Osteoblast (primary cell): ENCODE measurements around the gene ADRM1. TPM values are rescaled to one million over a fixed set of nuclear protein-coding genes. Genes with fewer than 3 reads are reported as not detected.

Experiments
- DNase-seq: peaks from one replicate; pipeline ENCODE4 v3.0.0; 2011; ENCODE audit warnings: low spot score, mixed read lengths; ENCODE audit not compliant: insufficient read length; ENCODE audit errors: missing footprints
- H2AFZ ChIP-seq: 2 replicates; pipeline ENCODE4 v1.6.0; 2011; ENCODE audit warnings: mild to moderate bottlenecking, low read length
- H3K27ac ChIP-seq: 2 replicates; pipeline ENCODE4 v1.5.1; 2011; ENCODE audit warnings: mild to moderate bottlenecking, low read depth, low read length, moderate library complexity
- H3K27me3 ChIP-seq: 2 replicates; pipeline ENCODE4 v1.6.0; 2012; ENCODE audit warnings: mild to moderate bottlenecking, control low read depth, inconsistent platforms, low read length, moderate library complexity; ENCODE audit not compliant: insufficient read depth
- H3K36me3 ChIP-seq: 2 replicates; pipeline ENCODE4 v1.5.1; 2011; ENCODE audit warnings: mild to moderate bottlenecking, low read length, control low read depth, moderate library complexity; ENCODE audit not compliant: insufficient read depth
- H3K4me1 ChIP-seq: 2 replicates; pipeline ENCODE4 v1.5.1; 2011; ENCODE audit warnings: mild to moderate bottlenecking, low read length, control low read depth, moderate library complexity; ENCODE audit not compliant: insufficient read depth
- H3K4me2 ChIP-seq: 2 replicates; pipeline ENCODE4 v1.6.0; 2011; ENCODE audit warnings: mild to moderate bottlenecking, low read length; ENCODE audit not compliant: insufficient read depth
- H3K4me3 ChIP-seq: fragments of 200-600 bp; sonication (generic); 3 replicates; pipeline ENCODE4 v1.5.1; 2012; ENCODE audit warnings: mild to moderate bottlenecking, low read length, inconsistent platforms; ENCODE audit not compliant: insufficient read depth
- H3K79me2 ChIP-seq: 2 replicates; pipeline ENCODE4 v1.6.0; 2012; ENCODE audit warnings: mild to moderate bottlenecking, low read length, control low read depth, inconsistent platforms; ENCODE audit not compliant: insufficient read depth
- H3K9me3 ChIP-seq: 2 replicates; pipeline ENCODE4 v1.5.1; 2011; ENCODE audit warnings: low read depth, low read length, control low read depth
- H4K20me1 ChIP-seq: 2 replicates; pipeline ENCODE4 v1.6.0; 2012; ENCODE audit warnings: mild to moderate bottlenecking, low read length, control low read depth; ENCODE audit not compliant: insufficient read depth
- total RNA-seq: library from RNA; depleted of rRNA; stranded (reverse); fragments of >200 nt; gene quantifications from 2 replicates; pipeline ENCODE4 v1.2.3, GENCODE V29; 2012
- TF ChIP-seq, protein P1 (sequence below): IDR thresholded peaks from 2 replicates; pipeline ENCODE4 v1.5.1; 2011; ENCODE audit warnings: mild to moderate bottlenecking, low read depth, low read length, moderate library complexity; ENCODE audit errors: extremely low read depth

ADRM1 gene
- total RNA-seq, 1 donor: 103 TPM

DNA sequence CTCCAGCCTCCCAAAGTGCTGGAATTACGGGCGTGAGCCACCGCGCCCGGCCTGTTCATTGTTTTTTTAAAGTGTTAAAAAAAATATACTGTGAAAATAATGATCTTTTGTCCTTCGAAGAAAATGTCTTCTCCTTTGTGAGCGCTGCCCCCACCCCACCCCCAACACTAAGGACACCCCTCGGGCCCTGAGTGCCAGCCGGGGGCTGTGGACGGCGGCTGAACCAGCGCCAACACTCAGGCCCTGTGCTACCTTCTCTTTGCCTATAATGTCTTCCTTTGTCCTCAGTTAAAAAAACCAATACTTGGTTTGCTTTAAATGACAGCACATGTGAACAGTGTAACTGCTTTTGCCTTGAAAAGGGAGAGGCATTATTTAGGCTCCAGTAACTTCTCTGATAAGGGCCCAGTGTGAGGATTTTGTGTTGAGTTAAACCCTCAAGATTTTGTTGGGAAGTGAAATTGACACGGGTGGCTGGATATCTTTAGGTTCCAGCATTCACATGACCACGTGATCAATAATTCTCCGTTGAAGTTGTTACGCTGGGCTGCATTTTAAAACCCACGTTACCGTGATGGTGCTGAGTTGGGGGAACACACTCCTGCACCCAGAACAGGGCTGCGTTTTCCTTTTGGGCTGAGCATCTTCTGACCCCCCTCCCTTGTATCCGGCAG, 9.5 kb upstream of the ADRM1 start:
- Histone ChIP-seq H3K27ac (no peak overlapping the region), H3K4me1 (no peaks in the 10 kb centered on the region), H3K79me2 (no peaks in the 10 kb centered on the region), H3K27me3 (no peaks in the 10 kb centered on the region), H3K36me3 (peaks cover 59% of the 10 kb centered on the region), H2AFZ (no peak overlapping the region), H4K20me1 (peaks cover 3% of the 10 kb centered on the region), H3K4me3 (no peak overlapping the region), H3K4me2 (no peak overlapping the region), H3K9me3 (no peaks in the 10 kb centered on the region)
- TF ChIP-seq, protein P1, sequence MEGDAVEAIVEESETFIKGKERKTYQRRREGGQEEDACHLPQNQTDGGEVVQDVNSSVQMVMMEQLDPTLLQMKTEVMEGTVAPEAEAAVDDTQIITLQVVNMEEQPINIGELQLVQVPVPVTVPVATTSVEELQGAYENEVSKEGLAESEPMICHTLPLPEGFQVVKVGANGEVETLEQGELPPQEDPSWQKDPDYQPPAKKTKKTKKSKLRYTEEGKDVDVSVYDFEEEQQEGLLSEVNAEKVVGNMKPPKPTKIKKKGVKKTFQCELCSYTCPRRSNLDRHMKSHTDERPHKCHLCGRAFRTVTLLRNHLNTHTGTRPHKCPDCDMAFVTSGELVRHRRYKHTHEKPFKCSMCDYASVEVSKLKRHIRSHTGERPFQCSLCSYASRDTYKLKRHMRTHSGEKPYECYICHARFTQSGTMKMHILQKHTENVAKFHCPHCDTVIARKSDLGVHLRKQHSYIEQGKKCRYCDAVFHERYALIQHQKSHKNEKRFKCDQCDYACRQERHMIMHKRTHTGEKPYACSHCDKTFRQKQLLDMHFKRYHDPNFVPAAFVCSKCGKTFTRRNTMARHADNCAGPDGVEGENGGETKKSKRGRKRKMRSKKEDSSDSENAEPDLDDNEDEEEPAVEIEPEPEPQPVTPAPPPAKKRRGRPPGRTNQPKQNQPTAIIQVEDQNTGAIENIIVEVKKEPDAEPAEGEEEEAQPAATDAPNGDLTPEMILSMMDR: no peak
- no peak for DNase-seq

DNA sequence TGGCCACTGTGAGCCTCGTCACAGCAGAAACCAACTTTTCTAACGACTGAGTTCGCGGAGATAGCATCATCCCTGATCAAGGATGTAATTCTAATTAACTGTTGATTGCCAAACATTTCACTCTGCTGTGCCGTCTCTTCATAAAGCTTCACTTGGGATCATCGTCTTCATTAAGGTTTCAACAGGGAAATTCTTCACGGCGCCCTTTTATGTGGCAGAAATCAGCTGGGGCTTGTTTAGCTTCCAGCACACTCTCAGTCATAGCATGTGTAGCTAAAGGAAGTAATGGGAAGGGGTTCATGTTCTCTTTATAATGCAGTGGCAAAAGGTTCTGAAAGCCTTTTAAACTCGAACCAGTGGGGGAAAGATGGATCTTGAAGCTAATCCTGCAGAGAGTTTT, 8.9 kb upstream of the ADRM1 start:
- Histone ChIP-seq H3K79me2 (no peaks in the 10 kb centered on the region), H3K9me3 (no peaks in the 10 kb centered on the region), H3K27ac (no peak overlapping the region), H3K4me2 (no peak overlapping the region), H3K4me1 (no peaks in the 10 kb centered on the region), H3K36me3 (peaks cover 54% of the 10 kb centered on the region), H2AFZ (no peak overlapping the region), H4K20me1 (peaks cover 3% of the 10 kb centered on the region), H3K4me3 (no peak overlapping the region), H3K27me3 (no peaks in the 10 kb centered on the region)
- peak; percentile 79 for DNase-seq
- TF ChIP-seq, protein P1: no peak

DNA sequence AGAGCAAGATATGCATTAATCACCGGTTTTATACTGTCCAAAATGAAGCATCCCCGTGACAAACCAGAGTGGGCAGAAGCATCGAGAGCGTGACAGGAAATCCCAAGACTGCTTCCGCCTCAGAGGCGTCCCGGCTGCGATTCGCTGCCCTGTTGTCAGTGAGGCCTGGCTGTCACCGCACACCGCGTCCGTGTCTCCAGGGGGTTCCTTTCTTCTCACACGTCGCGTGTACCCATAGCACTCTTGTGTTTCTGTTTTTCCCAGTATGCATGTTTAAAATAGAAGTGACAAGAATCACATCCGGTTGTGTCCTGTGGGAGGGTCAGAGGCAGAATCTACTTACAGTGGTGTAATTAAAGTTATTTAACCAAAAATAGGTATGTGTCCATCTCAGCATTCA, 8.3 kb upstream of the ADRM1 start:
- Histone ChIP-seq H3K4me2 (no peak overlapping the region), H3K79me2 (no peaks in the 10 kb centered on the region), H3K27me3 (no peaks in the 10 kb centered on the region), H2AFZ (no peak overlapping the region), H3K4me1 (no peaks in the 10 kb centered on the region), H3K9me3 (no peaks in the 10 kb centered on the region), H4K20me1 (peaks cover 3% of the 10 kb centered on the region), H3K4me3 (no peak overlapping the region), H3K27ac (no peak overlapping the region), H3K36me3 (peaks cover 51% of the 10 kb centered on the region)
- DNase-seq: peak; percentile 79
- TF ChIP-seq, protein P1: no peak

DNA sequence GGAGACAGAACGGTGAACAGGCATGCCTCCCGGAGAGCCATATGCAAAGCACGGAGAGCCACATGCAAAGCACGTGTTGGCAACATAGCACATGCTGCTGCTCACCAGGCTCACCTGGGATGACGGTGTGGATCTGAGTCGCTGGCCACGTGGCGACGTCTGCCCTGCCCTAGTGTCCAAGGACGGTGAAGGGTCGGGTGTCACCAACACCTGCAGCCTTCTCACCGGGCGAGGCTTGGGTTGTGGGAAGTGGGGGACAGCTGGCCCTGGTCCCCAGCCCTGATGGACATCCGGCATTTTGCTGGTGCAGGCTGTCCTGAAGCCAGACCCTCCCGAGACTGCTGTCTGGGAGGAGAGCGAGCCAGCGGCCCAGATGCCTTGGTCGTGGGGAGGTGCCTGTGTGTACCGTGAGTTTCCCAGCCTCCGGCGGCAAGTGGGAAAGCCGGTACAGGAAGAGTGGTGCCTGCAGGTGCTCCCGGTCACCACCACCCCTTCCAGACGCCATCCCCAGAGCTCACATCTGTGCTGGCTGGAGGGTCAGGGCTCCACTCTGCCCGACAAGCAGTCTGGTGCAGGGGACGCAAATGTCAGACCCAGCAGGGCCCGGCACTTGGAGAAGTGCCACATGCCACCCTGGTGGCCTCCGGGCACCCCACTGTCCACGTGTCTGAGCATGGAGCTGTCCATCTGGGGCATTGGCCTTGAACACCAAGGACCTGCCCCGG, 5.9 kb upstream of the ADRM1 start:
- H3K4me1 ChIP-seq: no peaks in the 10 kb centered on the region
- TF ChIP-seq, protein P1: no peak
- H3K27me3 ChIP-seq: no peaks in the 10 kb centered on the region
- H3K79me2 ChIP-seq: no peaks in the 10 kb centered on the region
- H3K4me2 ChIP-seq: no peak overlapping the region
- peaks cover 38% of the 10 kb centered on the region for H3K36me3 ChIP-seq
- H3K27ac ChIP-seq: no peak overlapping the region
- H4K20me1 ChIP-seq: peaks cover 3% of the 10 kb centered on the region
- no peaks in the 10 kb centered on the region for H3K9me3 ChIP-seq
- no peak overlapping the region for H2AFZ ChIP-seq
- H3K4me3 ChIP-seq: no peak overlapping the region
- no peak for DNase-seq
